ENCODE results near the gene MAD2L1.

DNA sequence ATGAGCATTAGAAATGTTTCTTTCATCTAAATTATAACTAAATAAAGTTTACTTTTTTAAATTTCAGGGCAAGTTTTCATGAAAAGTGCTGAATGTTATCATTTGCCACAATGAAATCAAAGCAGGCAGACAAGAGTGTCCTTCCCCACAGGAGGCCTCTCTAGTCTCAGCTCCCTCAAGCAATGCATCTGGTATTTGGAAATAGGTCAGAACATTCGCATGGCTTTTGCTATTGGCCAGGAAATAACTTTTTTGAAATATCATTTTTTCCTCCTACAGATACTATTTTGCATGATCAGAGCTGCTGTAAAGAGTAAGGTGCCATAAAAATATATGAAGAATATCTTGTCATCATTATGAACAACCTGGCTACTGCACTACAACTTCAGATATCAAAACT, 41.1 kb downstream of the MAD2L1 start:
- TF ChIP-seq MYNN (tag by site-specific recombination; IDR thresholded peaks at IDR 0.05; ENCODE audit: borderline replicate concordance) (no peak), ZNF416 (tag by site-specific recombination; IDR thresholded peaks at IDR 0.05) (no peak), ZBTB8A (tag by site-specific recombination; IDR thresholded peaks at IDR 0.05) (no peak), TCF7L2 (IDR thresholded peaks at IDR 0.05; ENCODE audit: borderline replicate concordance, low read depth, low read length) (no peak)
- TF ChIP-seq, protein P1, sequence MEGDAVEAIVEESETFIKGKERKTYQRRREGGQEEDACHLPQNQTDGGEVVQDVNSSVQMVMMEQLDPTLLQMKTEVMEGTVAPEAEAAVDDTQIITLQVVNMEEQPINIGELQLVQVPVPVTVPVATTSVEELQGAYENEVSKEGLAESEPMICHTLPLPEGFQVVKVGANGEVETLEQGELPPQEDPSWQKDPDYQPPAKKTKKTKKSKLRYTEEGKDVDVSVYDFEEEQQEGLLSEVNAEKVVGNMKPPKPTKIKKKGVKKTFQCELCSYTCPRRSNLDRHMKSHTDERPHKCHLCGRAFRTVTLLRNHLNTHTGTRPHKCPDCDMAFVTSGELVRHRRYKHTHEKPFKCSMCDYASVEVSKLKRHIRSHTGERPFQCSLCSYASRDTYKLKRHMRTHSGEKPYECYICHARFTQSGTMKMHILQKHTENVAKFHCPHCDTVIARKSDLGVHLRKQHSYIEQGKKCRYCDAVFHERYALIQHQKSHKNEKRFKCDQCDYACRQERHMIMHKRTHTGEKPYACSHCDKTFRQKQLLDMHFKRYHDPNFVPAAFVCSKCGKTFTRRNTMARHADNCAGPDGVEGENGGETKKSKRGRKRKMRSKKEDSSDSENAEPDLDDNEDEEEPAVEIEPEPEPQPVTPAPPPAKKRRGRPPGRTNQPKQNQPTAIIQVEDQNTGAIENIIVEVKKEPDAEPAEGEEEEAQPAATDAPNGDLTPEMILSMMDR (tag by site-specific recombination; IDR thresholded peaks at IDR 0.05): no peak
- TF ChIP-seq, protein P2, sequence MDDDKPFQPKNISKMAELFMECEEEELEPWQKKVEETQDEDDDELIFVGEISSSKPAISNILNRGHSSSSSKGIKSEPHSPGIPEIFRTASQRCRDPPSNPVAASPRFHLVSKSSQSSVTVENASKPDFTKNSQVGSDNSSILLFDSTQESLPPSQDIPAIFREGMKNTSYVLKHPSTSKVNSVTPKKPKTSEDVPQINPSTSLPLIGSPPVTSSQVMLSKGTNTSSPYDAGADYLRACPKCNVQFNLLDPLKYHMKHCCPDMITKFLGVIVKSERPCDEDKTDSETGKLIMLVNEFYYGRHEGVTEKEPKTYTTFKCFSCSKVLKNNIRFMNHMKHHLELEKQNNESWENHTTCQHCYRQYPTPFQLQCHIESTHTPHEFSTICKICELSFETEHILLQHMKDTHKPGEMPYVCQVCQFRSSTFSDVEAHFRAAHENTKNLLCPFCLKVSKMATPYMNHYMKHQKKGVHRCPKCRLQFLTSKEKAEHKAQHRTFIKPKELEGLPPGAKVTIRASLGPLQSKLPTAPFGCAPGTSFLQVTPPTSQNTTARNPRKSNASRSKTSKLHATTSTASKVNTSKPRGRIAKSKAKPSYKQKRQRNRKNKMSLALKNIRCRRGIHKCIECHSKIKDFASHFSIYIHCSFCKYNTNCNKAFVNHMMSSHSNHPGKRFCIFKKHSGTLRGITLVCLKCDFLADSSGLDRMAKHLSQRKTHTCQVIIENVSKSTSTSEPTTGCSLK (tag by site-specific recombination; IDR thresholded peaks at IDR 0.05): no peak
